AG04450 (cell line): ENCODE results near the gene ZNF81. TPM values are rescaled to one million over a fixed set of nuclear protein-coding genes. Genes with fewer than 3 reads are reported as not detected.

Source experiments
- CTCF ChIA-PET: fragments of 300-600, 350-600 bp; formaldehyde crosslinking; extraction: SDS; loops from one replicate; lab custom pipeline; 2022; ENCODE audit warnings: antibody characterized with exemption, inconsistent platforms; lab: Charles Lee
- POLR2A ChIA-PET: fragments of 350-600 bp; formaldehyde crosslinking; extraction: SDS; loops from one replicate; lab custom pipeline; 2021; ENCODE audit warnings: antibody characterized with exemption, inconsistent platforms; lab: Yijun Ruan, JAX
- DNase-seq: peaks from one replicate; pipeline ENCODE4 v3.0.0-alpha.2; 2011; ENCODE audit warnings: low read depth, low spot score
- H3K27ac ChIP-seq: one replicate; pipeline ENCODE4 v1.5.1; 2012; ENCODE audit warnings: low read depth, low read length, control low read depth
- H3K27me3 ChIP-seq: one replicate; pipeline ENCODE4 v1.6.0; 2012; ENCODE audit warnings: low read length; ENCODE audit not compliant: control insufficient read depth, insufficient read depth
- H3K4me3 ChIP-seq: 2 replicates; pipeline ENCODE4 v1.5.1; 2011; ENCODE audit warnings: mild to moderate bottlenecking, low read depth, low read length, control low read depth
- H3K9me3 ChIP-seq: 2 replicates; pipeline ENCODE4 v1.5.1; 2012; ENCODE audit warnings: low read length; ENCODE audit not compliant: control insufficient read depth, insufficient read depth
- polyA plus RNA-seq: library from polyadenylated mRNA; depleted of rRNA; stranded (reverse); fragments of >200 nt; gene quantifications from 2 replicates; pipeline ENCODE4 v1.2.3, GENCODE V29; 2011
- TF ChIP-seq, protein P1 (sequence below): IDR thresholded peaks from 2 replicates; pipeline ENCODE4 v1.5.1; 2011; ENCODE audit warnings: low read depth, low read length, control low read depth, inconsistent platforms

ZNF81 gene
- polyA plus RNA-seq, 1 experiment: 4.7 TPM

DNA sequence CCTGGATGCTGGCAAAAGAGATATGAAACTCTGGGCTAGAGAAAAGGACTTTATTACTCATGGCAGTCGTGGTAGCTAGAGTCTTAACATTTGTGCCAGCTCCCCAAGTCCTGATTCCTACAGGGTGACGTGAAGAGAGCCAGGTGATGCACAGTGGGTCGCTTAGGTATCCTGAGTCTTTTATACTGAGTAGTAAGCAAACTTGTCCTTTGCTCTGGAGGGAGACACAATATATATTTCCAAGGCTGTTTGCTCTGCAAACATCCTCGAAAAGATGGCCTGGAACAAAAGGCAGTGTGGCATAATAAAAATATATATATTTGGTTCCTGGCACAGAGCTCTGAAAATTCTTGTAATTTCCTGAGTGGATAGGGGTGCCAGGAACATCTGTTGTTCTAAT is 23.0 kb downstream of the ZNF81 start:
- ChIA-PET POLR2A (no interaction called here), CTCF (interaction anchor here (0.7 kb wide), 1 partner anchor 64 kb away, joined by 3 read pairs; no protein-coding TSS in a partner anchor)
- H3K9me3 ChIP-seq: no peaks in the 10 kb centered on the region
- no peak overlapping the region for H3K4me3 ChIP-seq
- H3K27ac ChIP-seq: no peak overlapping the region
- TF ChIP-seq, protein P1, sequence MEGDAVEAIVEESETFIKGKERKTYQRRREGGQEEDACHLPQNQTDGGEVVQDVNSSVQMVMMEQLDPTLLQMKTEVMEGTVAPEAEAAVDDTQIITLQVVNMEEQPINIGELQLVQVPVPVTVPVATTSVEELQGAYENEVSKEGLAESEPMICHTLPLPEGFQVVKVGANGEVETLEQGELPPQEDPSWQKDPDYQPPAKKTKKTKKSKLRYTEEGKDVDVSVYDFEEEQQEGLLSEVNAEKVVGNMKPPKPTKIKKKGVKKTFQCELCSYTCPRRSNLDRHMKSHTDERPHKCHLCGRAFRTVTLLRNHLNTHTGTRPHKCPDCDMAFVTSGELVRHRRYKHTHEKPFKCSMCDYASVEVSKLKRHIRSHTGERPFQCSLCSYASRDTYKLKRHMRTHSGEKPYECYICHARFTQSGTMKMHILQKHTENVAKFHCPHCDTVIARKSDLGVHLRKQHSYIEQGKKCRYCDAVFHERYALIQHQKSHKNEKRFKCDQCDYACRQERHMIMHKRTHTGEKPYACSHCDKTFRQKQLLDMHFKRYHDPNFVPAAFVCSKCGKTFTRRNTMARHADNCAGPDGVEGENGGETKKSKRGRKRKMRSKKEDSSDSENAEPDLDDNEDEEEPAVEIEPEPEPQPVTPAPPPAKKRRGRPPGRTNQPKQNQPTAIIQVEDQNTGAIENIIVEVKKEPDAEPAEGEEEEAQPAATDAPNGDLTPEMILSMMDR: no peak
- no peaks in the 10 kb centered on the region for H3K27me3 ChIP-seq
- no peak for DNase-seq

DNA sequence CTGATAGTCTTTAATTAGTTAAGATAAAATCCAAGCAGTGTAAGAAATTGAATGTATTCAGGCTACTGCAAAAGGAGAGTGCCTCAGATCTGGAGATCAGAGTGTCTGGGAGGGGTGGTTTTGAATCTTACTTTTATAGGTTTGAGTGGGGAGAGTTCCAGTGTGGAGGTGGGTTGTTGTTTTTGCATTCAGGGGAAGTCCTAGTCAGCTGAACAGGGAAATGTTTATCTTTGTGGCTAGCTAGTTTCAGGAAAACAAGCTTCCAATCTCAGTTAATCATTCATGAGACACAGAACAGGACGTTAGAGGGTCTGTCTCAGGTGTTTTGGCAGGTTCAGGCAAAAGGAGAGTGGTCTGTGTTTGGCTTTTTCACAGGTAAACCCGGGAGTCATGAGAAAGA is 26.0 kb downstream of the ZNF81 start:
- H3K4me3 ChIP-seq: no peak overlapping the region
- POLR2A ChIA-PET: no interaction called here
- H3K27ac ChIP-seq: no peak overlapping the region
- CTCF ChIA-PET: no interaction called here
- DNase-seq: no peak
- H3K27me3 ChIP-seq: no peaks in the 10 kb centered on the region
- TF ChIP-seq, protein P1: no peak
- H3K9me3 ChIP-seq: no peaks in the 10 kb centered on the region

DNA sequence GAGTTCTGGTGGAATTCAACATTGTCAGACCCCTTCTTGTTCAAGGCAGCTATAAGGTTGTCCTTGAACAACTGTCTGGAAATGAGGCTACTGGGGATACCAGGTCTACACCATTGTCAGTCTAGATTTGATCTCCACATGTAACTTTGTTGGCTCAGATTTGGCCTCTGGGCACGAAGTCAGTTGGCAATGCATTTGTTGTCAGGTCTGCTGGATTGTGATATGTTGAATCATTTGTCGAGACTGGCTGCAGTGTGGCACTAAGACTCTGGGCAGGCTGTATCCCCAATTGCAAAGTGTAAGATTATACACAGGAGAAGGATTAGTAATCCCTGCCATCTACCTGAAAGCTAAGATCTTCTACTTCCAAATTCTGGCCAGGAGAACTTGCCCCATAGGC is 26.5 kb downstream of the ZNF81 start:
- CTCF ChIA-PET: interaction anchor here (1.1 kb wide), 1 partner anchor 9 kb away, joined by 4 read pairs; no protein-coding TSS in a partner anchor
- no peak for DNase-seq
- TF ChIP-seq, protein P1: no peak
- no peak overlapping the region for H3K27ac ChIP-seq
- H3K4me3 ChIP-seq: no peak overlapping the region
- H3K9me3 ChIP-seq: no peaks in the 10 kb centered on the region
- POLR2A ChIA-PET: no interaction called here
- no peaks in the 10 kb centered on the region for H3K27me3 ChIP-seq

DNA sequence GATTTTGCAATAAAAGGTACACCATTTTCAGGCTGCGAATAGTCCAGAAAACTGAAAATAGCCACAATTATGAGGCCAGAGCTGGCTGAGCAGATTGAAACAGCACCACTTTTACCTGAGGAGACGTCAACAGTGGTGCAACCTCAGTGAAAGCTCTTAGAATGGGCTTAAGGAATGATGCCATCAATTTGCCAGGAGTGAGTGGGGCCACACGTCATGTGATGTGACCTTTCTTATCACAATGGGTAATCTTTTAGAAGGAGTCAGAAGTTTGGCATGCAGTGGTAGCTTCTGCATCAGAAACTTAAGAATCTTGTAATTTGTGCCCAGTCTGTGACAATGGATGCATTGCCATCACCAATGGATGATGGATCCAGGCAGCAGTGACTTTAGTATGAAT is 27.6 kb downstream of the ZNF81 start:
- no peak for DNase-seq
- TF ChIP-seq, protein P1: no peak
- CTCF ChIA-PET: interaction anchor here (1.1 kb wide), 1 partner anchor 10 kb away, joined by 4 read pairs; no protein-coding TSS in a partner anchor
- H3K4me3 ChIP-seq: no peak overlapping the region
- H3K27ac ChIP-seq: no peak overlapping the region
- H3K9me3 ChIP-seq: no peaks in the 10 kb centered on the region
- POLR2A ChIA-PET: no interaction called here
- no peaks in the 10 kb centered on the region for H3K27me3 ChIP-seq

DNA sequence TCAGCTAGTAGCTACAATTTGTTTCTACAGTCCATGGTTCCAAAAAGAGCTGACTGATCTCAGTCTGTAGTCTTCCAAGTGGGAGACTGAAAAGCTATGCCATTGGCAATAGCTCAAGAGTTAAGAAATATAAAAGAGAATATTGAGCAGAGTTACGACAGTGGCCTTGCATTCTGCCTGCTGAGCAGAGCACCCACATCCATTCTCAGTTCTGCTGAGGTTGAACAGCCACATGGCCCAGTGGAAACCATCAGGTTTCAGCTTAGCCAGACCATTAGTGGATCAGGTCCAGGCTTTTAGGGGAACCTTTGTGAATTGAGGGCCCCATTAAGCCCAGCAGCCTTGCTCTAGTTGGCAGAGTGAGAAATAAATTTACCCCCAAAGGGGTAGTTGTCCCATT is 28.1 kb downstream of the ZNF81 start:
- Histone ChIP-seq H3K27me3 (no peaks in the 10 kb centered on the region), H3K4me3 (no peak overlapping the region), H3K9me3 (no peaks in the 10 kb centered on the region), H3K27ac (no peak overlapping the region)
- POLR2A ChIA-PET: no interaction called here
- TF ChIP-seq, protein P1: no peak
- CTCF ChIA-PET: no interaction called here
- no peak for DNase-seq
